HL-60 (cell line): ENCODE data around the gene RNGTT.

ENCODE experiments used
- DNase-seq, 2 experiments: peaks; one replicate each; pipeline ENCODE4 v3.0.0-alpha.2; 2010 to 2020; ENCODE audit warnings: low read depth in 1 of 2, low spot score in 1 of 2
- H3K27ac ChIP-seq: fragments of 250-450 bp; sonication (Bioruptor Pico); replicated peaks from 2 replicates; pipeline ENCODE4 v1.5.1; 2020; ENCODE audit warnings: mild to moderate bottlenecking, moderate library complexity
- H3K27me3 ChIP-seq: fragments of 250-450 bp; sonication (Bioruptor Pico); 2 replicates; pipeline ENCODE4 v1.5.1; 2021; ENCODE audit warnings: mild to moderate bottlenecking, moderate library complexity; ENCODE audit not compliant: insufficient read depth, poor library complexity, severe bottlenecking
- H3K4me3 ChIP-seq: replicated peaks from 2 replicates; pipeline ENCODE4 v1.5.1; 2011; ENCODE audit warnings: mild to moderate bottlenecking, control low read depth, low read length; ENCODE audit not compliant: insufficient read depth
- CTCF ChIP-seq: IDR thresholded peaks from one replicate; pipeline ENCODE4 v1.5.1; 2011; ENCODE audit warnings: low read length, control low read depth, inconsistent platforms; ENCODE audit not compliant: insufficient read depth
- GABPA ChIP-seq: IDR thresholded peaks from 2 replicates; pipeline ENCODE4 v1.6.1; 2012; ENCODE audit warnings: low read depth
- POLR2AphosphoS5 ChIP-seq: IDR thresholded peaks from 2 replicates; pipeline ENCODE4 v1.6.1; 2012; ENCODE audit warnings: low read depth
- SPI1 ChIP-seq: IDR thresholded peaks from 2 replicates; pipeline ENCODE4 v1.6.1; 2012; ENCODE audit warnings: low read depth, mild to moderate bottlenecking, borderline replicate concordance
- TF ChIP-seq, protein P1 (sequence below): IDR thresholded peaks from 2 replicates; pipeline ENCODE4 v1.6.1; 2012; ENCODE audit warnings: low read depth; ENCODE audit not compliant: insufficient replicate concordance

The RNGTT gene

GRCh38 chr6:88562353-88563276 is 400.8 kb downstream of the RNGTT start:
- Histone ChIP-seq H3K27me3 (no peaks in the 10 kb centered on the region), H3K27ac (no peak overlapping the region), H3K4me3 (no peak overlapping the region)
- DNase-seq: no peak
- TF ChIP-seq, protein P1, sequence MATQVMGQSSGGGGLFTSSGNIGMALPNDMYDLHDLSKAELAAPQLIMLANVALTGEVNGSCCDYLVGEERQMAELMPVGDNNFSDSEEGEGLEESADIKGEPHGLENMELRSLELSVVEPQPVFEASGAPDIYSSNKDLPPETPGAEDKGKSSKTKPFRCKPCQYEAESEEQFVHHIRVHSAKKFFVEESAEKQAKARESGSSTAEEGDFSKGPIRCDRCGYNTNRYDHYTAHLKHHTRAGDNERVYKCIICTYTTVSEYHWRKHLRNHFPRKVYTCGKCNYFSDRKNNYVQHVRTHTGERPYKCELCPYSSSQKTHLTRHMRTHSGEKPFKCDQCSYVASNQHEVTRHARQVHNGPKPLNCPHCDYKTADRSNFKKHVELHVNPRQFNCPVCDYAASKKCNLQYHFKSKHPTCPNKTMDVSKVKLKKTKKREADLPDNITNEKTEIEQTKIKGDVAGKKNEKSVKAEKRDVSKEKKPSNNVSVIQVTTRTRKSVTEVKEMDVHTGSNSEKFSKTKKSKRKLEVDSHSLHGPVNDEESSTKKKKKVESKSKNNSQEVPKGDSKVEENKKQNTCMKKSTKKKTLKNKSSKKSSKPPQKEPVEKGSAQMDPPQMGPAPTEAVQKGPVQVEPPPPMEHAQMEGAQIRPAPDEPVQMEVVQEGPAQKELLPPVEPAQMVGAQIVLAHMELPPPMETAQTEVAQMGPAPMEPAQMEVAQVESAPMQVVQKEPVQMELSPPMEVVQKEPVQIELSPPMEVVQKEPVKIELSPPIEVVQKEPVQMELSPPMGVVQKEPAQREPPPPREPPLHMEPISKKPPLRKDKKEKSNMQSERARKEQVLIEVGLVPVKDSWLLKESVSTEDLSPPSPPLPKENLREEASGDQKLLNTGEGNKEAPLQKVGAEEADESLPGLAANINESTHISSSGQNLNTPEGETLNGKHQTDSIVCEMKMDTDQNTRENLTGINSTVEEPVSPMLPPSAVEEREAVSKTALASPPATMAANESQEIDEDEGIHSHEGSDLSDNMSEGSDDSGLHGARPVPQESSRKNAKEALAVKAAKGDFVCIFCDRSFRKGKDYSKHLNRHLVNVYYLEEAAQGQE: no peak
- TF ChIP-seq CTCF: no peak
- no peak for TF ChIP-seq POLR2AphosphoS5
- no peak for TF ChIP-seq GABPA
- no peak for TF ChIP-seq SPI1

DNA sequence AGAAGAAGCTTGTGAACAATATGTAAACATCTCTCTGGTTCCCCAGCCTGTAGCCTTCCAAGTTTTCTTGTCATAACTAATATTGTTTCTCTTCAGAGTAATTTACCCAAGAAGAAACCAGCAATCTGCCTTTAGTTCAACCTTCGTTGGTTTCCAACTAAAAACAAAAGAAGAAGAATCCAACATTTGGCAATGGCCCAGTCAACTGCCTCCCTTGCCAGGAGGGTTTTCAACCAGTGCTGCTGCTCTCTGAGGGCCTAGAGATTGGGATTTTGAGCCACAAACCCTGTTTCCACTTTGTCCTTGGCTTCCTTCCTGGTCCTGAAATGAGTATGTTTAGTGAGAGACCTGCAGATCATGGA is 401.5 kb downstream of the RNGTT start:
- TF ChIP-seq, protein P1: no peak
- TF ChIP-seq POLR2AphosphoS5 (no peak), GABPA (no peak), SPI1 (no peak), CTCF (no peak)
- Histone ChIP-seq H3K4me3 (no peak overlapping the region), H3K27ac (no peak overlapping the region), H3K27me3 (no peaks in the 10 kb centered on the region)
- DNase-seq: no peak

GRCh38 chr6:88561034-88561953 is 402.1 kb downstream of the RNGTT start:
- no peak overlapping the region for H3K27ac ChIP-seq
- no peak for DNase-seq
- no peak overlapping the region for H3K4me3 ChIP-seq
- TF ChIP-seq, protein P1: no peak
- TF ChIP-seq GABPA: no peak
- no peak for TF ChIP-seq POLR2AphosphoS5
- TF ChIP-seq CTCF: no peak
- TF ChIP-seq SPI1: no peak
- H3K27me3 ChIP-seq: no peaks in the 10 kb centered on the region
